HEK293 (cell line): ENCODE results near the gene AGMAT.

Experiments
- EGR2 ChIP-seq: fragments of 450-650 bp; formaldehyde crosslinking; IDR thresholded peaks from 2 replicates; pipeline ENCODE4 v1.5.1; 2016; ENCODE audit warnings: low read depth, missing biosample characterization, missing genetic modification characterization
- GFI1B ChIP-seq: fragments of 450-650 bp; formaldehyde crosslinking; IDR thresholded peaks from 2 replicates; pipeline ENCODE4 v1.5.1; 2016; ENCODE audit warnings: missing biosample characterization, missing genetic modification characterization
- HOXA7 ChIP-seq: sonication (generic); formaldehyde crosslinking; IDR thresholded peaks from 2 replicates; pipeline ENCODE4 v1.8.1; 2022; ENCODE audit warnings: missing genetic modification reagents, borderline replicate concordance
- IKZF3 ChIP-seq: fragments of 450-650 bp; IDR thresholded peaks from 2 replicates; pipeline ENCODE4 v1.5.0; 2018; ENCODE audit warnings: missing biosample characterization, mild to moderate bottlenecking, missing genetic modification characterization, moderate library complexity
- KLF10 ChIP-seq: fragments of 450-650 bp; IDR thresholded peaks from 2 replicates; pipeline ENCODE4 v1.5.1; 2018; ENCODE audit warnings: missing biosample characterization, mild to moderate bottlenecking, missing genetic modification characterization
- KLF8 ChIP-seq: fragments of 450-650 bp; formaldehyde crosslinking; IDR thresholded peaks from 2 replicates; pipeline ENCODE4 v1.5.1; 2016; ENCODE audit warnings: missing biosample characterization, missing genetic modification characterization
- MEIS1 ChIP-seq: sonication (generic); formaldehyde crosslinking; IDR thresholded peaks from 2 replicates; pipeline ENCODE4 v1.8.1; 2022; ENCODE audit warnings: missing genetic modification reagents, mild to moderate bottlenecking, borderline replicate concordance
- SCRT2 ChIP-seq: fragments of 450-650 bp; formaldehyde crosslinking; IDR thresholded peaks from 2 replicates; pipeline ENCODE4 v1.5.1; 2016; ENCODE audit warnings: missing biosample characterization, missing genetic modification characterization
- YY1 ChIP-seq: fragments of 450-650 bp; formaldehyde crosslinking; IDR thresholded peaks from 2 replicates; pipeline ENCODE4 v1.5.1; 2018; ENCODE audit warnings: missing biosample characterization, missing genetic modification characterization
- ZBTB1 ChIP-seq: fragments of 450-650 bp; formaldehyde crosslinking; IDR thresholded peaks from 2 replicates; pipeline ENCODE4 v1.5.1; 2016; ENCODE audit warnings: missing biosample characterization, missing genetic modification characterization
- ZBTB48 ChIP-seq: fragments of 450-650 bp; formaldehyde crosslinking; IDR thresholded peaks from 2 replicates; pipeline ENCODE4 v1.5.1; 2016; ENCODE audit warnings: missing biosample characterization, missing genetic modification characterization
- ZBTB8A ChIP-seq: fragments of 450-650 bp; formaldehyde crosslinking; IDR thresholded peaks from 2 replicates; pipeline ENCODE4 v1.5.1; 2016; ENCODE audit warnings: missing biosample characterization, missing genetic modification characterization
- ZEB2 ChIP-seq: fragments of 450-650 bp; formaldehyde crosslinking; IDR thresholded peaks from 2 replicates; pipeline ENCODE4 v1.5.1; 2016; ENCODE audit warnings: missing biosample characterization, missing genetic modification characterization
- ZNF335 ChIP-seq: fragments of 450-650 bp; formaldehyde crosslinking; conservative IDR thresholded peaks from 2 replicates; pipeline ENCODE4 v1.5.1; 2016; ENCODE audit warnings: missing biosample characterization, missing genetic modification characterization
- ZNF341 ChIP-seq: fragments of 450-650 bp; formaldehyde crosslinking; IDR thresholded peaks from 2 replicates; pipeline ENCODE4; 2016; ENCODE audit warnings: low read depth, missing biosample characterization, missing genetic modification characterization
- ZNF366 ChIP-seq: fragments of 450-650 bp; formaldehyde crosslinking; conservative IDR thresholded peaks from 2 replicates; pipeline ENCODE4 v1.5.1; 2016; ENCODE audit warnings: missing biosample characterization, missing genetic modification characterization
- ZNF510 ChIP-seq: fragments of 450-650 bp; formaldehyde crosslinking; IDR thresholded peaks from 2 replicates; pipeline ENCODE4 v1.5.1; 2018; ENCODE audit warnings: mild to moderate bottlenecking, missing genetic modification characterization, missing biosample characterization; ENCODE audit not compliant: insufficient replicate concordance
- ZNF548 ChIP-seq: fragments of 450-650 bp; formaldehyde crosslinking; IDR thresholded peaks from 2 replicates; pipeline ENCODE4 v1.5.1; 2016; ENCODE audit warnings: missing biosample characterization, missing genetic modification characterization
- ZNF561 ChIP-seq: fragments of 450-650 bp; IDR thresholded peaks from 2 replicates; pipeline ENCODE4 v1.5.1; 2018; ENCODE audit warnings: missing biosample characterization, missing genetic modification characterization, borderline replicate concordance
- ZNF585B ChIP-seq: fragments of 450-650 bp; formaldehyde crosslinking; IDR thresholded peaks from 2 replicates; pipeline ENCODE4 v1.5.1; 2016; ENCODE audit warnings: missing biosample characterization, missing genetic modification characterization
- ZNF600 ChIP-seq: fragments of 450-650 bp; formaldehyde crosslinking; IDR thresholded peaks from 2 replicates; pipeline ENCODE4 v1.5.1; 2016; ENCODE audit warnings: missing biosample characterization, missing genetic modification characterization
- ZNF654 ChIP-seq: fragments of 450-650 bp; formaldehyde crosslinking; IDR thresholded peaks from 2 replicates; pipeline ENCODE4 v1.5.1; 2016; ENCODE audit warnings: low read depth, missing biosample characterization, missing genetic modification characterization
- TF ChIP-seq, protein P1 (sequence below): fragments of 450-650 bp; formaldehyde crosslinking; IDR thresholded peaks from 2 replicates; pipeline ENCODE4 v1.5.1; 2016; ENCODE audit warnings: missing biosample characterization, missing genetic modification characterization
- TF ChIP-seq, protein P2 (sequence below): fragments of 450-650 bp; formaldehyde crosslinking; IDR thresholded peaks from 2 replicates; pipeline ENCODE4 v1.5.1; 2016; ENCODE audit warnings: missing biosample characterization, missing genetic modification characterization
- TF ChIP-seq, protein P3 (sequence below): fragments of 450-650 bp; IDR thresholded peaks from 2 replicates; pipeline ENCODE4 v1.5.1; 2018; ENCODE audit warnings: missing biosample characterization, mild to moderate bottlenecking, missing genetic modification characterization
- TF ChIP-seq, protein P4 (sequence below): fragments of 450-650 bp; formaldehyde crosslinking; IDR thresholded peaks from 2 replicates; pipeline ENCODE4 v1.5.1; 2016; ENCODE audit warnings: missing biosample characterization, missing genetic modification characterization
- TF ChIP-seq, protein P5 (sequence below): fragments of 450-650 bp; formaldehyde crosslinking; IDR thresholded peaks from 2 replicates; pipeline ENCODE4 v1.5.1; 2016; ENCODE audit warnings: missing biosample characterization, missing genetic modification characterization, low read depth
- TF ChIP-seq, protein P6 (sequence below): fragments of 450-650 bp; IDR thresholded peaks from 2 replicates; pipeline ENCODE4 v1.5.1; 2018; ENCODE audit warnings: missing biosample characterization, missing genetic modification characterization

Gene AGMAT

DNA sequence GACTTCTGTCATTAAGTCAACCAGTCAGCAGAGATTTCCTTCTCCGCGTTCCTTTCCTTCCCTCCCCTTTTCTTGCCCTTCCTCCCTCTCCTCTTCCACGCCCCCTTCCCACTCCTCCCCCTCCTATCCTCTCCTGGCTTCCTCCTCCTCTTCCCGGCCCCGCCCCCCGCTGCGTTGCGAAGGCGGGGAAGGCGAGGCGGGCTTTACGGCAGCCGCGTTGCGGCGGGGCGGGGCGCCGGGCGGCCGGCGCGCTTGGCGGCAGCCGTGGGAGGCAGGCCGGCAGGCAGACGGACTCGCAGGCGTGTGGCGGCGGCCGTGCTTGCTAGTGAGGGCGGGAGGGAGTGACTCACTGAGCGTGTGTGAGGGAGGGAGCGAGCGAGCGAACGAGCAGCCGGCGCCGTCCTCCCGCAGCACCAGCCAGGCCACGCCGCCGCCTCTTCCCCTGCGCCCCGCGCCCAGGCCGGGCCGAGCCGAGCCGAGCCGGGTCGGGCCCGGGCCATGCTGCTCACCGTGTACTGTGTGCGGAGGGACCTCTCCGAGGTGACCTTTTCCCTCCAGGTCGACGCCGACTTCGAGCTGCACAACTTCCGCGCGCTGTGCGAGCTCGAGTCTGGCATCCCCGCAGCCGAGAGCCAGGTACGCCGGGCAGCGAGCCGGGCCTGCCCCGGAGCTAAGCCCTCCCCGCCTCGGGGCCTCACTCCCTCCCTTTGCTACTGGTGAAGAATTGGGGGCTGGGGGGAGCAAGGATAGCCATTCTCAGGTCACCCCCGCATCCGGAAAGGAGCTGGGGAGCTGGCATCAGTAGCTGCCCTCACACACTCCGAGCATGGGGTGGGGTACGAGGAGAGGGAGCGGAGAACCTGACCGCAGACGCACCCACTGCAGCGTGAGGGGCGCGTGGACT, 32.6 kb upstream of the AGMAT start, which contains the start of gene DDI2 (continued):
- TF ChIP-seq, protein P1, sequence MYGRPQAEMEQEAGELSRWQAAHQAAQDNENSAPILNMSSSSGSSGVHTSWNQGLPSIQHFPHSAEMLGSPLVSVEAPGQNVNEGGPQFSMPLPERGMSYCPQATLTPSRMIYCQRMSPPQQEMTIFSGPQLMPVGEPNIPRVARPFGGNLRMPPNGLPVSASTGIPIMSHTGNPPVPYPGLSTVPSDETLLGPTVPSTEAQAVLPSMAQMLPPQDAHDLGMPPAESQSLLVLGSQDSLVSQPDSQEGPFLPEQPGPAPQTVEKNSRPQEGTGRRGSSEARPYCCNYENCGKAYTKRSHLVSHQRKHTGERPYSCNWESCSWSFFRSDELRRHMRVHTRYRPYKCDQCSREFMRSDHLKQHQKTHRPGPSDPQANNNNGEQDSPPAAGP (tag by site-specific recombination), result peak; percentile 81; the same call in 1 of the 2 replicates
- TF ChIP-seq, protein P2, sequence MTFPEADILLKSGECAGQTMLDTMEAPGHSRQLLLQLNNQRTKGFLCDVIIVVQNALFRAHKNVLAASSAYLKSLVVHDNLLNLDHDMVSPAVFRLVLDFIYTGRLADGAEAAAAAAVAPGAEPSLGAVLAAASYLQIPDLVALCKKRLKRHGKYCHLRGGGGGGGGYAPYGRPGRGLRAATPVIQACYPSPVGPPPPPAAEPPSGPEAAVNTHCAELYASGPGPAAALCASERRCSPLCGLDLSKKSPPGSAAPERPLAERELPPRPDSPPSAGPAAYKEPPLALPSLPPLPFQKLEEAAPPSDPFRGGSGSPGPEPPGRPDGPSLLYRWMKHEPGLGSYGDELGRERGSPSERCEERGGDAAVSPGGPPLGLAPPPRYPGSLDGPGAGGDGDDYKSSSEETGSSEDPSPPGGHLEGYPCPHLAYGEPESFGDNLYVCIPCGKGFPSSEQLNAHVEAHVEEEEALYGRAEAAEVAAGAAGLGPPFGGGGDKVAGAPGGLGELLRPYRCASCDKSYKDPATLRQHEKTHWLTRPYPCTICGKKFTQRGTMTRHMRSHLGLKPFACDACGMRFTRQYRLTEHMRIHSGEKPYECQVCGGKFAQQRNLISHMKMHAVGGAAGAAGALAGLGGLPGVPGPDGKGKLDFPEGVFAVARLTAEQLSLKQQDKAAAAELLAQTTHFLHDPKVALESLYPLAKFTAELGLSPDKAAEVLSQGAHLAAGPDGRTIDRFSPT (tag by site-specific recombination), result peak; percentile 78
- TF ChIP-seq GFI1B (tag by site-specific recombination) (peak; percentile 87; the same call in 1 of the 2 replicates), ZNF654 (tag by site-specific recombination) (no peak), SCRT2 (tag by site-specific recombination) (peak; percentile 45; the same call in 1 of the 2 replicates), ZNF510 (no peak), ZEB2 (peak; percentile 11; the same call in 1 of the 2 replicates), ZNF561 (tag by site-specific recombination) (peak; percentile 79; the same call in 1 of the 2 replicates), ZNF335 (tag by site-specific recombination) (peak; percentile 63), YY1 (no peak), ZNF600 (tag by site-specific recombination) (peak; percentile 81), ZNF548 (tag by site-specific recombination) (no peak), EGR2 (tag by site-specific recombination) (peak; percentile 97), ZNF585B (tag by site-specific recombination) (0 out of 2 replicates have a peak, but pooled peaks have one; percentile 32), ZBTB8A (tag by site-specific recombination) (0 out of 2 replicates have a peak, but pooled peaks have one; percentile 23), ZNF366 (tag by site-specific recombination) (peak; percentile 98), IKZF3 (tag by site-specific recombination) (peak; percentile 100), ZBTB48 (tag by site-specific recombination) (peak; percentile 64; the same call in 1 of the 2 replicates), MEIS1 (CRISPR knock-in tag) (peak; percentile 24; the same call in 1 of the 2 replicates), HOXA7 (no peak), ZNF341 (tag by site-specific recombination) (peak; percentile 87), ZBTB1 (tag by site-specific recombination) (no peak), KLF10 (tag by site-specific recombination) (peak; percentile 78), KLF8 (tag by site-specific recombination) (peak; percentile 95)
- TF ChIP-seq, protein P3, sequence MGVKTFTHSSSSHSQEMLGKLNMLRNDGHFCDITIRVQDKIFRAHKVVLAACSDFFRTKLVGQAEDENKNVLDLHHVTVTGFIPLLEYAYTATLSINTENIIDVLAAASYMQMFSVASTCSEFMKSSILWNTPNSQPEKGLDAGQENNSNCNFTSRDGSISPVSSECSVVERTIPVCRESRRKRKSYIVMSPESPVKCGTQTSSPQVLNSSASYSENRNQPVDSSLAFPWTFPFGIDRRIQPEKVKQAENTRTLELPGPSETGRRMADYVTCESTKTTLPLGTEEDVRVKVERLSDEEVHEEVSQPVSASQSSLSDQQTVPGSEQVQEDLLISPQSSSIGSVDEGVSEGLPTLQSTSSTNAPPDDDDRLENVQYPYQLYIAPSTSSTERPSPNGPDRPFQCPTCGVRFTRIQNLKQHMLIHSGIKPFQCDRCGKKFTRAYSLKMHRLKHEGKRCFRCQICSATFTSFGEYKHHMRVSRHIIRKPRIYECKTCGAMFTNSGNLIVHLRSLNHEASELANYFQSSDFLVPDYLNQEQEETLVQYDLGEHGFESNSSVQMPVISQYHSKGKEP (tag by site-specific recombination), result peak; percentile 52; the same call in 1 of the 2 replicates
- TF ChIP-seq, protein P4, sequence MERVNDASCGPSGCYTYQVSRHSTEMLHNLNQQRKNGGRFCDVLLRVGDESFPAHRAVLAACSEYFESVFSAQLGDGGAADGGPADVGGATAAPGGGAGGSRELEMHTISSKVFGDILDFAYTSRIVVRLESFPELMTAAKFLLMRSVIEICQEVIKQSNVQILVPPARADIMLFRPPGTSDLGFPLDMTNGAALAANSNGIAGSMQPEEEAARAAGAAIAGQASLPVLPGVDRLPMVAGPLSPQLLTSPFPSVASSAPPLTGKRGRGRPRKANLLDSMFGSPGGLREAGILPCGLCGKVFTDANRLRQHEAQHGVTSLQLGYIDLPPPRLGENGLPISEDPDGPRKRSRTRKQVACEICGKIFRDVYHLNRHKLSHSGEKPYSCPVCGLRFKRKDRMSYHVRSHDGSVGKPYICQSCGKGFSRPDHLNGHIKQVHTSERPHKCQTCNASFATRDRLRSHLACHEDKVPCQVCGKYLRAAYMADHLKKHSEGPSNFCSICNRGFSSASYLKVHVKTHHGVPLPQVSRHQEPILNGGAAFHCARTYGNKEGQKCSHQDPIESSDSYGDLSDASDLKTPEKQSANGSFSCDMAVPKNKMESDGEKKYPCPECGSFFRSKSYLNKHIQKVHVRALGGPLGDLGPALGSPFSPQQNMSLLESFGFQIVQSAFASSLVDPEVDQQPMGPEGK (tag by site-specific recombination), result peak; percentile 84
- TF ChIP-seq, protein P5, sequence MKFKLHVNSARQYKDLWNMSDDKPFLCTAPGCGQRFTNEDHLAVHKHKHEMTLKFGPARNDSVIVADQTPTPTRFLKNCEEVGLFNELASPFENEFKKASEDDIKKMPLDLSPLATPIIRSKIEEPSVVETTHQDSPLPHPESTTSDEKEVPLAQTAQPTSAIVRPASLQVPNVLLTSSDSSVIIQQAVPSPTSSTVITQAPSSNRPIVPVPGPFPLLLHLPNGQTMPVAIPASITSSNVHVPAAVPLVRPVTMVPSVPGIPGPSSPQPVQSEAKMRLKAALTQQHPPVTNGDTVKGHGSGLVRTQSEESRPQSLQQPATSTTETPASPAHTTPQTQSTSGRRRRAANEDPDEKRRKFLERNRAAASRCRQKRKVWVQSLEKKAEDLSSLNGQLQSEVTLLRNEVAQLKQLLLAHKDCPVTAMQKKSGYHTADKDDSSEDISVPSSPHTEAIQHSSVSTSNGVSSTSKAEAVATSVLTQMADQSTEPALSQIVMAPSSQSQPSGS (tag by site-specific recombination), result no peak
- TF ChIP-seq, protein P6, sequence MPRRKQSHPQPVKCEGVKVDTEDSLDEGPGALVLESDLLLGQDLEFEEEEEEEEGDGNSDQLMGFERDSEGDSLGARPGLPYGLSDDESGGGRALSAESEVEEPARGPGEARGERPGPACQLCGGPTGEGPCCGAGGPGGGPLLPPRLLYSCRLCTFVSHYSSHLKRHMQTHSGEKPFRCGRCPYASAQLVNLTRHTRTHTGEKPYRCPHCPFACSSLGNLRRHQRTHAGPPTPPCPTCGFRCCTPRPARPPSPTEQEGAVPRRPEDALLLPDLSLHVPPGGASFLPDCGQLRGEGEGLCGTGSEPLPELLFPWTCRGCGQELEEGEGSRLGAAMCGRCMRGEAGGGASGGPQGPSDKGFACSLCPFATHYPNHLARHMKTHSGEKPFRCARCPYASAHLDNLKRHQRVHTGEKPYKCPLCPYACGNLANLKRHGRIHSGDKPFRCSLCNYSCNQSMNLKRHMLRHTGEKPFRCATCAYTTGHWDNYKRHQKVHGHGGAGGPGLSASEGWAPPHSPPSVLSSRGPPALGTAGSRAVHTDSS (tag by site-specific recombination), result peak; percentile 93
